ENCODE results near the gene TCL1B. TPM values are rescaled to one million over a fixed set of nuclear protein-coding genes. Genes with fewer than 3 reads are reported as not detected.
"Not testable (repeated sequence)": the region's sequence is repeated elsewhere in the genome, so short reads cannot be mapped to it uniquely, and the experiment has no call there.

Gene TCL1B
- total RNA-seq, 2 donors from 2014 or later, result not detected

DNA sequence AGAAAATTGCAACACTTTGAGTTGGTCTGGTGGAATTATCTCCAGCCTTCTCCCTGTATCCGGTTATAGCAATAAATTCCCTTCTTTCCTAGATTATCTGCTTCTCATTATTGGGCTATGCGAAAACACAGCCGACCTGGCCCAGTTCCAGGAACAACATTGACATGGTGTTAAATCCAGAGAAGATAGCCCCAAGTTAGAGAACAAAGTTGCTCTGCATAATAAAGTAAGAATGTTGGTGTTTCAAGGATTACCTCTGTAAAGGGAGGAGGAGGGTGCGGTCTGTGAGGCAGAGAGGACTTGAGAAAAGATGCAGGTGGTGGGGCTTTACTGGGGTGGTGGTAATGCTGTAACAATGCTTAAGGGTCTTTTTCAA, 15.6 kb downstream of the TCL1B start:
- Mint-ChIP-seq H3K9me3 (no peaks in the 10 kb centered on the region), H3K36me3 (ENCODE audit: low read depth) (no peaks in the 10 kb centered on the region), H3K27ac (no peak overlapping the region), H3K4me3 (no peak overlapping the region), H3K27me3 (peaks cover 45% of the 10 kb centered on the region), H3K4me1 (no peaks in the 10 kb centered on the region)
- ATAC-seq (replicated peaks), result no peak

DNA sequence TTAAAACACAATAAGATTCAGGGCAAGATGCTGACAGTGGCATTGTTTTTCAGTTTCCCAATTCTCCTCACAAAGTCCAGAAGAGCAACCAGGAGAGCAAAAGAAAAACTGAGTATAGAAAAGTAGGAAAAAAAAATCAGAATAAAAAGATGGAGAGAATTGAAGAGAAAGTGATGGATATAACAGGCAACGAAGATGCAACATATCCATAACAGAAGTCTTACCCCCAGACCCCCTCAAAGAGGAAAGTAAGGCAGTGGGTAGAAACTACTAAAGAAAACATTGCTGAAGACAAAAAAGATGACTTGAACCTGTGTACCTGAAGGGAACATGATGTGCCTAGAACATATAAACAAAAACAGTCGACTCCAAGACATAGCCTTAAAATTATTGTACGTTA, 17.1 kb downstream of the TCL1B start:
- H3K9me3 Mint-ChIP-seq, result no peaks in the 10 kb centered on the region
- no peak overlapping the region for H3K27ac Mint-ChIP-seq
- no peaks in the 10 kb centered on the region for H3K4me1 Mint-ChIP-seq
- H3K36me3 Mint-ChIP-seq (ENCODE audit: low read depth), result no peaks in the 10 kb centered on the region
- no peak overlapping the region for H3K4me3 Mint-ChIP-seq
- H3K27me3 Mint-ChIP-seq, result peaks cover 44% of the 10 kb centered on the region
- ATAC-seq (replicated peaks), result no peak

GRCh38 chr14:95703805-95704204, 17.6 kb downstream of the TCL1B start:
- no peaks in the 10 kb centered on the region for H3K36me3 Mint-ChIP-seq (ENCODE audit: low read depth)
- no peaks in the 10 kb centered on the region for H3K9me3 Mint-ChIP-seq
- H3K4me3 Mint-ChIP-seq, result no peak overlapping the region
- ATAC-seq (replicated peaks), result no peak
- peaks cover 47% of the 10 kb centered on the region for H3K27me3 Mint-ChIP-seq
- H3K4me1 Mint-ChIP-seq, result no peaks in the 10 kb centered on the region
- H3K27ac Mint-ChIP-seq, result no peak overlapping the region

GRCh38 chr14:95705518-95705917, 19.3 kb downstream of the TCL1B start:
- Mint-ChIP-seq H3K27me3 (peaks cover 49% of the 10 kb centered on the region), H3K9me3 (no peaks in the 10 kb centered on the region), H3K36me3 (ENCODE audit: low read depth) (no peaks in the 10 kb centered on the region), H3K4me3 (no peak overlapping the region), H3K27ac (no peak overlapping the region), H3K4me1 (no peaks in the 10 kb centered on the region)
- no peak for ATAC-seq (replicated peaks)

GRCh38 chr14:95707327-95707726, 21.1 kb downstream of the TCL1B start:
- Mint-ChIP-seq H3K4me3 (no peak overlapping the region), H3K9me3 (no peaks in the 10 kb centered on the region), H3K4me1 (no peaks in the 10 kb centered on the region), H3K36me3 (ENCODE audit: low read depth) (no peaks in the 10 kb centered on the region), H3K27me3 (peaks cover 41% of the 10 kb centered on the region), H3K27ac (no peak overlapping the region)
- ATAC-seq (replicated peaks), result no peak

- H3K9me3 Mint-ChIP-seq, result no peaks in the 10 kb centered on the region
- no peak overlapping the region for H3K27ac Mint-ChIP-seq
- H3K27me3 Mint-ChIP-seq, result peaks cover 35% of the 10 kb centered on the region
- ATAC-seq (replicated peaks), result no peak
- H3K4me3 Mint-ChIP-seq, result no peak overlapping the region
- no peaks in the 10 kb centered on the region for H3K4me1 Mint-ChIP-seq
- no peaks in the 10 kb centered on the region for H3K36me3 Mint-ChIP-seq (ENCODE audit: low read depth)
Measured at GRCh38 chr14:95710106-95710505, 23.9 kb downstream of the TCL1B start.

- H3K36me3 Mint-ChIP-seq (ENCODE audit: low read depth), result no peaks in the 10 kb centered on the region
- H3K4me3 Mint-ChIP-seq, result no peak overlapping the region
- peaks cover 30% of the 10 kb centered on the region for H3K27me3 Mint-ChIP-seq
- no peaks in the 10 kb centered on the region for H3K9me3 Mint-ChIP-seq
- no peaks in the 10 kb centered on the region for H3K4me1 Mint-ChIP-seq
- H3K27ac Mint-ChIP-seq, result no peak overlapping the region
- no peak for ATAC-seq (replicated peaks)
Measured at GRCh38 chr14:95711476-95712176, 25.4 kb downstream of the TCL1B start.

DNA sequence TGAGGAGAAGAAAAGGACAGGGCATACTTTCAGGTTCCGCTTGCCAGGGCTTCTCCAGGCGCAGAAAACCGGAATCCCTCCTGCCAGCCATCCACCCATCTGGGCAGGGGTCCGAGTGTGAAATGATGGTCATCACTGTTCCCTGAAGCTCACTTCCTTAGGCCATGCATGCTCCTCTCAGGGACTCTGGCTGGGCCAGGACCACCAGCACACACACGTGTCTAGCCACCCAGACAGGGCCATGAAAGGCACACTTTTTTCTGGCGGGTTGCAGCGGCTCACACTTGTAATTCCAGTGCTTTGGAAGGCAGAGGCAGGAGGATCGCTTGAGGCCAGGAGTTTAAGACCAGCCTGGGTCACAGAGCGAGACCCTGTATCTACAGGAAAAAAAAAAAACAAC, 26.2 kb downstream of the TCL1B start:
- Mint-ChIP-seq H3K36me3 (ENCODE audit: low read depth) (no peaks in the 10 kb centered on the region), H3K27me3 (peaks cover 28% of the 10 kb centered on the region), H3K4me3 (no peak overlapping the region), H3K27ac (no peak overlapping the region), H3K9me3 (no peaks in the 10 kb centered on the region), H3K4me1 (no peaks in the 10 kb centered on the region)
- ATAC-seq (replicated peaks), result no peak

- ATAC-seq (replicated peaks), result no peak
- H3K27ac Mint-ChIP-seq, result no peak within 1 kb of the TSS
Measured at GRCh38 chr14:95713596-95714371, 27.6 kb downstream of the TCL1B start, which contains the start of gene TCL1A. TSS of gene TCL1A (minus strand) at chr14:95714125. CDS start at chr14:95714066, 59 bp downstream.

GRCh38 chr14:95722525-95723190, 36.4 kb downstream of the TCL1B start:
- ATAC-seq (replicated peaks), result no peak
- Mint-ChIP-seq H3K27ac (no peak overlapping the region), H3K4me3 (no peak overlapping the region), H3K4me1 (no peaks in the 10 kb centered on the region), H3K36me3 (ENCODE audit: low read depth) (no peaks in the 10 kb centered on the region), H3K27me3 (peaks cover 41% of the 10 kb centered on the region), H3K9me3 (peaks cover 3% of the 10 kb centered on the region)

More at GRCh38 chr14:95713596-95714371, 27.6 kb downstream of the TCL1B start, which contains the start of gene TCL1A:
- no peaks in the 10 kb centered on the region for H3K9me3 Mint-ChIP-seq
- no peaks in the 10 kb centered on the region for H3K4me1 Mint-ChIP-seq
- H3K27me3 Mint-ChIP-seq, result peaks cover 26% of the 10 kb centered on the region
- no peak within 1 kb of the TSS for H3K4me3 Mint-ChIP-seq
- no peaks in the 10 kb centered on the region for H3K36me3 Mint-ChIP-seq (ENCODE audit: low read depth)

DNA sequence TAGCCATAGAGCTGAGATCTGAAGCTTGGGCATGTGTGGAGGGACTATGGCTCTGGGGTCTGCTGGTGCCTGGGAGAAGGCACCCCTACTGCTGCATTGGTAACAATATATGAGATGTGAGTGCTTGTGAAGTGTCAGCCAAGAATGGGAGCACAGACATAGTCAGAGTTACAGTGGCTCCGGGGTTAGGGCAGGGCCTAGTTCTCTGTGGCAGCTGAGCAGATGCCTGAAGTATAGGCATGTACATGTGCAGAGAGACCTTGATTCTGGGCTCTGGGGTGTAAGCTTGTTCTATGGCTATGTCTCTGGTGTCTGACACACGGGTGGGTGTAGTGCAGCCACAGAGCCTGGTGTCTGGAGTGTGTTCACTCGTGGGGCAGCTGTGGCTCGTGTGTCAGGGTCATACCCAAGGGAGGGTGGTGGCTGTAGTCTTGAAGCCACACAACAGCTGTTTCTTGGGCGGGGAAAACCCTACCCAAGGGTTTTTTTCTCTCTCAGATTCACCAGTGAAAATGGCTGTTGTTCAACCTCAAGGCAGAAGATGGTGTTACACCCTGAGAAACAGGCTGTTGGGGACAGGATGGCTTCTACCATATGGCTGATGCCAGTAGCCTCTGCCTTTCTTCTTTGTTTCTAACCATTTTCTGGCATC, 39.6 kb downstream of the TCL1B start:
- H3K9me3 Mint-ChIP-seq, result peaks cover 3% of the 10 kb centered on the region
- H3K36me3 Mint-ChIP-seq (ENCODE audit: low read depth), result no peaks in the 10 kb centered on the region
- H3K4me3 Mint-ChIP-seq, result no peak overlapping the region
- no peaks in the 10 kb centered on the region for H3K4me1 Mint-ChIP-seq
- ATAC-seq (replicated peaks), result no peak
- H3K27me3 Mint-ChIP-seq, result peaks cover 57% of the 10 kb centered on the region
- H3K27ac Mint-ChIP-seq, result no peak overlapping the region

- Mint-ChIP-seq H3K4me3 (no peak overlapping the region), H3K36me3 (ENCODE audit: low read depth) (no peaks in the 10 kb centered on the region), H3K9me3 (peaks cover 3% of the 10 kb centered on the region), H3K4me1 (no peaks in the 10 kb centered on the region), H3K27me3 (peaks cover 61% of the 10 kb centered on the region), H3K27ac (no peak overlapping the region)
- no peak for ATAC-seq (replicated peaks)
Measured at GRCh38 chr14:95727056-95727700, 41.0 kb downstream of the TCL1B start.

DNA sequence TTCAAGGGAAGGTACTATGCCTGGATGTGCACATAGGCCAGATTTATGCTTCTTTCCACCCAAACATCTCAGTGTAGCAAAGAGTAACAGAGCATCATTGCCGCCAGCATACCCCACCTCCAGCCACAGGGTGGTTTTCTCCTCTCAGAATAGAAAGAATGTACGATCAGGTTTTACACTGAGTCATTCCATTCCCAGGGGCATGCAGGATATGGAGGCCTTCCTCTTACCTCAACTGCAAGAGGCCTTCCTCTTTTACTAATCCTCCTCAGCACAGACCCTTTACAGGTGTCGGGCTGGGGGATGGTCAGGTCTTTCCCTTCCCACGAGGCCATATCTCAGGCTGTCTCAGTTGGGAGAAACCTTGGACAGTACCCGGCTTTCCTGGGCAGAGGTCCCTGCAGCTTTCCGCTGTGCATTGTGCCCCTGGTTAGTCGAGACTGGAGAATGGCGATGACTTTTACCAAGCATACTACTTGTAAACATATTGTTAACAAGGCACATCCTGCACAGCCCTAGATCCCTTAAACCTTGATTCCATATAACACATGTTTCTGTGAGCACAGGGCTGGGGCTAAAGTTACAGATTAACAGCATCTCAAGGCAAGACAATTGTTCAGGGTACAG, 43.3 kb downstream of the TCL1B start:
- not testable (repeated sequence) for ATAC-seq (replicated peaks); H3K4me1 Mint-ChIP-seq

GRCh38 chr14:95730126-95730525, 43.9 kb downstream of the TCL1B start:
- no peaks in the 10 kb centered on the region for H3K9me3 Mint-ChIP-seq
- ATAC-seq (replicated peaks), result no peak
- no peak overlapping the region for H3K4me3 Mint-ChIP-seq
- no peaks in the 10 kb centered on the region for H3K36me3 Mint-ChIP-seq (ENCODE audit: low read depth)
- H3K27ac Mint-ChIP-seq, result no peak overlapping the region
- no peaks in the 10 kb centered on the region for H3K4me1 Mint-ChIP-seq
- peaks cover 58% of the 10 kb centered on the region for H3K27me3 Mint-ChIP-seq

More for the DNA sequence above, 43.3 kb downstream of the TCL1B start:
- H3K27ac Mint-ChIP-seq; H3K9me3 Mint-ChIP-seq; H3K4me3 Mint-ChIP-seq; H3K36me3 Mint-ChIP-seq (ENCODE audit: low read depth): not testable (repeated sequence)
- H3K27me3 Mint-ChIP-seq, result peaks cover 61% of the 10 kb centered on the region

All from activated T-helper 17 cell treated with anti-CD3 and anti-CD28 coated beads, Interleukin-2, amount 50 U/mL, for 72 hours (primary cell).